ENCODE results near the gene HERC2.
"Not testable (repeated sequence)": the region's sequence is repeated elsewhere in the genome, so short reads cannot be mapped to it uniquely, and the experiment has no call there.

The HERC2 gene

GRCh38 chr15:28260722-28261121 is 61.3 kb downstream of the HERC2 start:
- TF ChIP-seq, protein P1, sequence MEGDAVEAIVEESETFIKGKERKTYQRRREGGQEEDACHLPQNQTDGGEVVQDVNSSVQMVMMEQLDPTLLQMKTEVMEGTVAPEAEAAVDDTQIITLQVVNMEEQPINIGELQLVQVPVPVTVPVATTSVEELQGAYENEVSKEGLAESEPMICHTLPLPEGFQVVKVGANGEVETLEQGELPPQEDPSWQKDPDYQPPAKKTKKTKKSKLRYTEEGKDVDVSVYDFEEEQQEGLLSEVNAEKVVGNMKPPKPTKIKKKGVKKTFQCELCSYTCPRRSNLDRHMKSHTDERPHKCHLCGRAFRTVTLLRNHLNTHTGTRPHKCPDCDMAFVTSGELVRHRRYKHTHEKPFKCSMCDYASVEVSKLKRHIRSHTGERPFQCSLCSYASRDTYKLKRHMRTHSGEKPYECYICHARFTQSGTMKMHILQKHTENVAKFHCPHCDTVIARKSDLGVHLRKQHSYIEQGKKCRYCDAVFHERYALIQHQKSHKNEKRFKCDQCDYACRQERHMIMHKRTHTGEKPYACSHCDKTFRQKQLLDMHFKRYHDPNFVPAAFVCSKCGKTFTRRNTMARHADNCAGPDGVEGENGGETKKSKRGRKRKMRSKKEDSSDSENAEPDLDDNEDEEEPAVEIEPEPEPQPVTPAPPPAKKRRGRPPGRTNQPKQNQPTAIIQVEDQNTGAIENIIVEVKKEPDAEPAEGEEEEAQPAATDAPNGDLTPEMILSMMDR (IDR thresholded peaks at IDR 0.05; ENCODE audit: extremely low read depth, missing control alignments): no peak
- DNase-seq (ENCODE audit: low spot score): no peak

DNA sequence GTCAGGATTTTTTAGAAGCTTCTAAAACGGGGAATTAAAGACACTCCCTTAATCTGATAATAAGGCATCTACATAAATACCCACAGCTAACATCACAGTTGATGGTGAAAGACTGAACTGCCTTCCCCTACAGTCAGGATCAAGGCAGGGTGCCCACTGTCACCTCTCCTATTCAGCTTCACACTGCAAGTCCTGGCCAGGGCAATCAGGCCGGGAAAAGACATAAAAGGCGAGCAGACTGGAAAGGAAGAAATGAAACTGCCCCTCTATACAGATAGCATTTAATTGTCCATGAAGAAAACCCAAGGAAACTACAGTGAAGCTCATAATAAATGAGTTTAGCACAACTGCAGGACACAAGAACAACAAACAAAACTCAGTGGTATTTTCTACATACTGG is 61.7 kb downstream of the HERC2 start:
- DNase-seq (ENCODE audit: low spot score): no peak
- TF ChIP-seq, protein P1 (IDR thresholded peaks at IDR 0.05; ENCODE audit: extremely low read depth, missing control alignments): no peak

GRCh38 chr15:28255965-28256364 is 66.0 kb downstream of the HERC2 start:
- DNase-seq (ENCODE audit: low spot score): no peak
- TF ChIP-seq, protein P1 (IDR thresholded peaks at IDR 0.05; ENCODE audit: extremely low read depth, missing control alignments): no peak

- TF ChIP-seq, protein P1 (IDR thresholded peaks at IDR 0.05; ENCODE audit: extremely low read depth, missing control alignments): no peak
- peak; percentile 63 for DNase-seq (ENCODE audit: low spot score)
These were observed 69.1 kb downstream of the HERC2 start for GRCh38 chr15:28252831-28253230.

DNA sequence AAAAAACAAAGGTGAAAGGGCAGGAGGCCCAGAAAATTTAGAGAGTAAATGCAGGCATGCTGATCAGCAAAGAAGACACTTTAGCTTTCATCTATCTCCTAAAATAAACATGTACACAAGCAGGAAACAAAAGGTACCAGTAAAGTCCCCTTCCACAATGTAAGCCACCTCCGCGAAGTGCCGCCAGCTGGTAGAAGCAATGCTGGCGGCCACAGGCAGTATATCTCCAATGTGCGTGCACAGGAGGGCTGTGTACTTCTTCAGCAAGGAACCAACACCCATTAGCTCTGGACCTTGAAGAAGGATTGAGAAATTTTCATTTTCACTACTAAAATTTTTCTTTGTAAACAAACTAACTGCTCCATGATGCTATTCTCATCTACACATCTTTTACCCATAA is 75.4 kb downstream of the HERC2 start:
- no peak for DNase-seq (ENCODE audit: low spot score)
- TF ChIP-seq, protein P1 (IDR thresholded peaks at IDR 0.05; ENCODE audit: extremely low read depth, missing control alignments): no peak

DNA sequence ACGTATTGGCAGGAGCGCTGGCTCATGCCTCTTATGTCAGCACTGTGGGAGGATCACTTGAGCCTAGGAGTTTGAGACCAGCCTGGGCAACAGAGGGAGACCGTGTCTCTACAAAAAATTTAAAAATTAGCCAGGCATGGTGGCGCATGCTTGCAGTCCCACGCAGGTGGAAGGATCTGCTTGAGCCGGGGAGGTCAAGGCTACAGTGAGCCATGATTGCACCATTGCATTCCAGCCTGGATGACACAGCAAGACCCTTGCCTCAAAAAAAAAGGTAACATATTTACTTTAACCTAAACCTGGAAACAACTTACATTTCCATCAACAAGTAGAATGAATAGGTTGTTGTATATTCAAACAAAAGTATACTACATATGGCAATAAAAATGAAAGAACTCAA is 78.1 kb downstream of the HERC2 start:
- DNase-seq (ENCODE audit: low spot score): no peak
- TF ChIP-seq, protein P1 (IDR thresholded peaks at IDR 0.05; ENCODE audit: extremely low read depth, missing control alignments): no peak

- no peak for DNase-seq (ENCODE audit: low spot score)
- TF ChIP-seq, protein P1 (IDR thresholded peaks at IDR 0.05; ENCODE audit: extremely low read depth, missing control alignments): no peak
These were observed 78.6 kb downstream of the HERC2 start for GRCh38 chr15:28243399-28243798.

DNA sequence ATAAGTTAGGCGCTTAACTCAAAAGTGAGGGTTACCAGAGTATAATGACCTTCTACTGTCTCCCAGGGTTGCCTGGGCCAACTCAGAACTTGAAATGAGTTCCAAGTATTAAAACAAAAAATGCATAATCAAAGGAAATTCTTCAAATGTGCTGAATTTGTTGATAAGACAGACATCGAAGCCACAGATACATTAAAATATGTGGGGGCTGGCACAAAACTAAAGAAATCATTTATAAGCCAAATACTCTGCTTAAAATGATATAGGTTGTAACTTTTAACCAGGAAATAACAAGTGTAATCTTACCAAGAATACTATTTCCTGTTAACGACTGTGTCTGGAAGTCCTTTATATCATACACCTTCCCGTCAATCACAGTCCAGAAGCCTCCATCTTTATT is 83.7 kb downstream of the HERC2 start:
- not testable (repeated sequence) for DNase-seq (ENCODE audit: low spot score)

DNA sequence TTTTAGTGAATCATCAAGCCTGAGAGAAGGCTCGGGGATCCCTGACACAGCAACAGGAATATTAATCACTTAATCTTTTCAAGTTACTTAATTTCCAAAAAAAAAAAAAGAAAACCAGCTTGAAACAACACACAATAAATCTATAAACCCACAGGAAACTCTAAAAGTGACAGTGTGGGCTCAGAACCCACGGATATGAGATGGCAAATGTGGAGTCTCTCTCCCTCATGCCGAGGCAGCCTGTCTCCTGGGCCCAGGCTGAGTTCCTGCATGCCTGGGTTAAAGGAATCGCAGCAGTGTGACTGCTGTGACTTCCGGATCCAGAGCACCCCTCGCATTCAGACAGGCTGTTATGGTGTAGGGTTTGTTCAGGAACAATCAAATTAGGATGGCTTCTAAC is 90.2 kb downstream of the HERC2 start:
- DNase-seq (ENCODE audit: low spot score): not testable (repeated sequence)

DNA sequence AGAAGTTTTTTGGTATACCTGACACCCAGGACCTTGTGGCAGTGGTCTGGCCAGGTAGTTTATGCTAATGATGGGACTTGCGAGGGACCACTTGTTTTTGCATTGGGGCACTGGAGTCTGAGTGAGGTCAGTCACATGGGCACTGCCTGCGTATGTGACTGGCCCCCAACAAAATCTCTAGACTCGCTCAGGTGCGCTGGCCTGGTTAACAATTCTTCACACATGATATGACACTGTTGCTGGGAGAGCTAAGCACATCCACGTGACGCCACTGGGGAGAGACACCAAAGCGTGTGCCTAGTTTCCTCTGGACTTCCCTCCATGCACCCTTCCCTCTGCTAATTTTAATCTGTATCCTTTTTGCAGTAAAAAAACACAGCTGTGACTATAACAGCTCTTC is 90.6 kb downstream of the HERC2 start:
- not testable (repeated sequence) for DNase-seq (ENCODE audit: low spot score)

DNA sequence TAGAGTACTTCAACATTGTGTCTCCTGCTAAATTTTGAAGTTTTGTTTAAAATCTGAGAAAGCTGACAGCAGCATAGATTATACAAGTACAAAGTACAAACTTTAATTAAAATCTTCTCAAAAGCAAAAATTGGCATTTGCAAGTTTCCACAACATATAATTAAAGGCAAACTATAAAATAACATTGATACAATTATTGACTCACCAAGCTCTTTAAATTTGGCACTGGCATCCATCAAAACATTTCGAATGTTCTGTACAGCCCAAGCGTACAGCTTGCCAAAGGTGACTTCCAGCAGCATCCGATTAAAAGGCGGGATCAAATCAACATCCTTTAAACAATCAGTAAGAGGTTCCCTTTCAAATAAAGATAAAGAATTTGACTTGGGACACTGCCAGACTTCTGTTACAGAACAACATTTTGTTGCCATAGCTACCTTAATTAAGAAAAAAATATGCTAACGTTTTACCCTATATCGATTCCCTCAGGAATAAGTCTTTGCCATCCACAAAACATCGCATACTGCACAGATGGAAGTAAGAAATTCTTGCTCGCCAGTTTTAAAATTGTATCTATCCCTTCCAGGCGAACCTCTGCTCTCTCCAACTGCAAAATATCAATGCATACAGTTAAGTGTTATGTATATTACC is 92.9 kb downstream of the HERC2 start:
- not testable (repeated sequence) for DNase-seq (ENCODE audit: low spot score)

Data from GM20000 (cell line).